Measurements from ENCODE around the gene LDB2.

Gene LDB2

GRCh38 chr4:16794816-16795445 is 103.5 kb downstream of the LDB2 start:
- DNase-seq = peak; percentile 75

GRCh38 chr4:16791460-16791859 is 107.0 kb downstream of the LDB2 start:
- DNase-seq = no peak

- no peak for DNase-seq
Observed at GRCh38 chr4:16790508-16790907, 107.9 kb downstream of the LDB2 start.

- DNase-seq = no peak
Observed at GRCh38 chr4:16788868-16789267, 109.6 kb downstream of the LDB2 start.

GRCh38 chr4:16785793-16786527 is 112.5 kb downstream of the LDB2 start:
- peak; percentile 63 for DNase-seq

GRCh38 chr4:16783119-16783518 is 115.3 kb downstream of the LDB2 start:
- DNase-seq = no peak

- no peak for DNase-seq
Observed at GRCh38 chr4:16779028-16779675, 119.3 kb downstream of the LDB2 start.

- no peak for DNase-seq
Observed at GRCh38 chr4:16777726-16778125, 120.7 kb downstream of the LDB2 start.

- no peak for DNase-seq
Observed at GRCh38 chr4:16775411-16776154, 122.9 kb downstream of the LDB2 start.

GRCh38 chr4:16772366-16772850 is 126.0 kb downstream of the LDB2 start:
- DNase-seq = no peak

- no peak for DNase-seq
Observed at GRCh38 chr4:16770710-16771285, 127.6 kb downstream of the LDB2 start.

- no peak for DNase-seq
Observed at GRCh38 chr4:16767861-16768260, 130.6 kb downstream of the LDB2 start.

GRCh38 chr4:16767251-16767650 is 131.2 kb downstream of the LDB2 start:
- no peak for DNase-seq

GRCh38 chr4:16765546-16765945 is 132.9 kb downstream of the LDB2 start:
- no peak for DNase-seq

- DNase-seq = no peak
Observed at GRCh38 chr4:16764622-16765021, 133.8 kb downstream of the LDB2 start.

- DNase-seq = no peak
Observed at GRCh38 chr4:16760617-16761363, 137.7 kb downstream of the LDB2 start.

- no peak for DNase-seq
Observed at GRCh38 chr4:16759931-16760582, 138.4 kb downstream of the LDB2 start.

- DNase-seq = no peak
Observed at GRCh38 chr4:16758816-16759215, 139.6 kb downstream of the LDB2 start.

GRCh38 chr4:16758255-16758654 is 140.2 kb downstream of the LDB2 start:
- no peak for DNase-seq

- DNase-seq = peak; percentile 61
Observed at GRCh38 chr4:16757080-16757521, 141.3 kb downstream of the LDB2 start.

- DNase-seq = no peak
Observed at GRCh38 chr4:16754104-16754503, 144.3 kb downstream of the LDB2 start.

- no peak for DNase-seq
Observed at GRCh38 chr4:16752150-16752549, 146.3 kb downstream of the LDB2 start.
